ENCODE measurements around the gene MPND.

Gene MPND

GRCh38 chr19:4320419-4320818, 22.9 kb upstream of the MPND start:
- H3K9me3 ChIP-seq (ENCODE audit: control insufficient read depth, insufficient read depth, low read depth, low read length) = no peaks in the 10 kb centered on the region
- CTCF ChIA-PET = interaction anchor here (0.7 to 1.3 kb wide), 2 partner anchors 53 to 135 kb away, joined by 4 to 8 read pairs; no protein-coding TSS in a partner anchor
- no peak overlapping the region for H3K27ac ChIP-seq (ENCODE audit: extremely low read depth, low read depth, low read length)
- TF ChIP-seq ZNF677 (tag by site-specific recombination; IDR thresholded peaks at IDR 0.05) (no peak), KLF8 (tag by site-specific recombination; IDR thresholded peaks at IDR 0.05) (no peak), ZNF23 (tag by site-specific recombination; IDR thresholded peaks at IDR 0.05; ENCODE audit: borderline replicate concordance) (no peak), ZNF394 (tag by site-specific recombination; IDR thresholded peaks at IDR 0.05; ENCODE audit: borderline replicate concordance) (peak; percentile 55)
- peaks cover 6 to 22% of the 10 kb centered on the region in 2 experiments; a peak in 2 of 3 replicates for H3K36me3 ChIP-seq (ENCODE audit: control insufficient read depth in 2 of 2, insufficient read depth in 1 of 2, low read length in 2 of 2)
- H3K4me1 ChIP-seq (ENCODE audit: control insufficient read depth, insufficient read depth, low read length) = no peaks in the 10 kb centered on the region
- POLR2A ChIA-PET = interaction anchor here (0.6 to 4.1 kb wide), 3 partner anchors 12 to 43 kb away, joined by 4 to 29 read pairs (median 4); partner anchors contain the start of gene MPND
- no peak overlapping the region for H3K4me3 ChIP-seq (ENCODE audit: low read depth, low read length)

GRCh38 chr19:4322942-4323665, 20.3 kb upstream of the MPND start:
- POLR2A ChIA-PET = interaction anchor here (3.8 to 4.1 kb wide), 2 partner anchors 20 kb away, joined by 16 to 29 read pairs; partner anchors contain the start of gene MPND

GRCh38 chr19:4323692-4324091, 19.7 kb upstream of the MPND start:
- peaks cover 0 to 3% of the 10 kb centered on the region in 2 experiments; a peak in 1 of 3 replicates for H3K36me3 ChIP-seq (ENCODE audit: control insufficient read depth in 2 of 2, insufficient read depth in 1 of 2, low read length in 2 of 2)
- ChIA-PET CTCF (interaction anchor here (1.6 to 2.3 kb wide), 2 partner anchors 29 to 313 kb away, joined by 3 to 12 read pairs; no protein-coding TSS in a partner anchor), POLR2A (interaction anchor here (3.8 kb wide), 1 partner anchor 20 kb away, joined by 16 read pairs; the partner anchor contains the start of gene MPND)
- H3K4me3 ChIP-seq (ENCODE audit: low read depth, low read length) = no peak overlapping the region
- TF ChIP-seq KLF8 (tag by site-specific recombination; IDR thresholded peaks at IDR 0.05) (0 out of 2 replicates have a peak, but pooled peaks have one; percentile 50), ZNF221 (tag by site-specific recombination; IDR thresholded peaks at IDR 0.05; ENCODE audit: borderline replicate concordance) (no peak), HIC1 (tag by site-specific recombination; IDR thresholded peaks at IDR 0.05) (no peak), KLF1 (tag by site-specific recombination; IDR thresholded peaks at IDR 0.05) (peak; percentile 25; the same call in 1 of the 2 replicates), HOXC10 (CRISPR knock-in tag; IDR thresholded peaks at IDR 0.05) (no peak), ZNF423 (tag by site-specific recombination; IDR thresholded peaks at IDR 0.05) (no peak), GLI4 (tag by site-specific recombination; IDR thresholded peaks at IDR 0.05) (no peak), ZNF157 (tag by site-specific recombination; IDR thresholded peaks at IDR 0.05) (no peak), ZNF292 (tag by site-specific recombination; IDR thresholded peaks at IDR 0.05; ENCODE audit: borderline replicate concordance, low read depth) (no peak)
- no peaks in the 10 kb centered on the region for H3K4me1 ChIP-seq (ENCODE audit: control insufficient read depth, insufficient read depth, low read length)
- no peak overlapping the region for H3K27ac ChIP-seq (ENCODE audit: extremely low read depth, low read depth, low read length)
- no peaks in the 10 kb centered on the region for H3K9me3 ChIP-seq (ENCODE audit: control insufficient read depth, insufficient read depth, low read depth, low read length)

More at GRCh38 chr19:4322942-4323665, 20.3 kb upstream of the MPND start:
- Histone ChIP-seq H3K36me3 (ENCODE audit: control insufficient read depth in 2 of 2, insufficient read depth in 1 of 2, low read length in 2 of 2) (peaks cover 1 to 9% of the 10 kb centered on the region in 2 experiments; a peak in 2 of 3 replicates), H3K4me3 (ENCODE audit: low read depth, low read length) (no peak overlapping the region), H3K27ac (ENCODE audit: extremely low read depth, low read depth, low read length) (no peak overlapping the region), H3K9me3 (ENCODE audit: control insufficient read depth, insufficient read depth, low read depth, low read length) (no peaks in the 10 kb centered on the region), H3K4me1 (ENCODE audit: control insufficient read depth, insufficient read depth, low read length) (no peaks in the 10 kb centered on the region)
- TF ChIP-seq BCL11A (tag by site-specific recombination; IDR thresholded peaks at IDR 0.05; ENCODE audit: low read depth) (no peak), KLF1 (tag by site-specific recombination; IDR thresholded peaks at IDR 0.05) (no peak), TCF7L2 (IDR thresholded peaks at IDR 0.05; ENCODE audit: borderline replicate concordance, low read depth, low read length) (no peak), HIC1 (tag by site-specific recombination; IDR thresholded peaks at IDR 0.05) (no peak), PBX3 (CRISPR knock-in tag; IDR thresholded peaks at IDR 0.05) (no peak)
- CTCF ChIA-PET = interaction anchor here (0.6 to 2.3 kb wide), 4 partner anchors 30 to 313 kb away, joined by 3 to 12 read pairs (median 4); partner anchors contain the start of gene SH3GL1

Measured in HEK293 (cell line).